Measurements from ENCODE around the gene DBNDD1.
"Not testable (repeated sequence)": the region's sequence is repeated elsewhere in the genome, so short reads cannot be mapped to it uniquely, and the experiment has no call there.

The DBNDD1 gene, protein sequence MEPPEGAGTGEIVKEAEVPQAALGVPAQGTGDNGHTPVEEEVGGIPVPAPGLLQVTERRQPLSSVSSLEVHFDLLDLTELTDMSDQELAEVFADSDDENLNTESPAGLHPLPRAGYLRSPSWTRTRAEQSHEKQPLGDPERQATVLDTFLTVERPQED
- total RNA-seq: 0.21 to 1.9 reads per million in 2 donors

DNA sequence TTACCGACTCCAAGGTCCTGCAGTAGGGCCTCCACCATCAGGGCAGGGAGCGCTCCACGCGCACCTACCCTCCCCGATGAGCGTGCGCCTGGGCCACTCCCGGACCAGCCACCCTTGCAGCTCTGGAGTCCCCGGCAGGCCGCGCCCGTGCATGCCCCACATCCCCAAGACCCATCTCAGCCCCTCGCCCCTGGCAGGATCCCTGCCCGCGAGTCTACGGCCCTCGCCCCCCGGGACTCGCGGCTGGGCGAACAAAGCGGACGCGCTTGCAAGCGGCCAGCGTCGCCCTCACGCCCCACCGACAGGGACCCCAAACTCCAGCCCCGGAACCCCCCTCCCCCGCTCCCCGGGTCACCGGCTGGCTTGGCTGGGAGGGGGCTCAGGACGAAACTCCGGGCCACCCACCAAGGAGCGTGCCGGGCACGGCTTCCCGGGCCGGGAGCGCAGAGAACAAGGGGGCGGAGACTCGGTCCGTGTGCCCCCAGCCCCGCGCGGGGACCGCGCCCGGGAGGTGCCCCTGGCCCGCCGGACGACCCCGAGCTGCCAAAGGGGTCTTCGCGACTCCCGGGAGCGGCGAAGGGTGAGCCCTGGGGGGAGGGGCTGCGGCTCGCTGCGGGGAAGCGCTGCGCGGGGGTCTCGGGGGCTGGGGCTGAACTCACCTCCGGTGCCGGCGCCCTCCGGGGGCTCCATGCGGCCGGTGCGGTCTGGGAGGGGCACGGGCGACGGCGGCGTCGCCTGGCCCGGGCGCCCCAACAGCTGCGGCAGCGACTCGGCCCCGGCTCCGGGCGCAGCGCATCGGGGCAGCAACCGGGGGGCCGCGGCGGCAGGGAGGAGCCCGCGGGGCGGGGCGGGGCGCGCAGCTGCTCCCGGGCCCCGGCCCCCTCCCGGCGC lies at the start of gene DBNDD1:
TSS of gene DBNDD1 (minus strand) at position 805 of the 891 bp plus-strand sequence. CDS start at position 690, 115 bp downstream.
- no peak for DNase-seq

DNA sequence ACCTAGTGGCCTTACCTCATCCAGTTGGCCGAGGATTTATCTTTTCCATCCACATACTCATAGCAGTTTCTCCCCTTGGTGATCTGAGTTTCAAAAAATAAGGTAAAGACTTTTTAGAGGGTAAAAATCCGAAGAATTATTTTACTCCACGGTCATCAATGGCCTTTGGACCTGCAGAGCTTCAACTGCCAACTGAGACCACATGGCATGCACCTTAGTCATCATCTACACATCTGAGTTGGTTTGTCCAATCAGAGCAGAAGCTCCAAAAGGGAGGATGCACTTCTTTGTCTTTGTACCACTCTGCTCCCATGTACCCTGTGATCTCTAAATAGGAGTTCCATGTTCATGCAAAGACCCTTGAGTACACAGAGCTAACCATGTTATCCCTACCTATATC lies 42.2 kb upstream of the DBNDD1 start:
- no peak for DNase-seq

DNA sequence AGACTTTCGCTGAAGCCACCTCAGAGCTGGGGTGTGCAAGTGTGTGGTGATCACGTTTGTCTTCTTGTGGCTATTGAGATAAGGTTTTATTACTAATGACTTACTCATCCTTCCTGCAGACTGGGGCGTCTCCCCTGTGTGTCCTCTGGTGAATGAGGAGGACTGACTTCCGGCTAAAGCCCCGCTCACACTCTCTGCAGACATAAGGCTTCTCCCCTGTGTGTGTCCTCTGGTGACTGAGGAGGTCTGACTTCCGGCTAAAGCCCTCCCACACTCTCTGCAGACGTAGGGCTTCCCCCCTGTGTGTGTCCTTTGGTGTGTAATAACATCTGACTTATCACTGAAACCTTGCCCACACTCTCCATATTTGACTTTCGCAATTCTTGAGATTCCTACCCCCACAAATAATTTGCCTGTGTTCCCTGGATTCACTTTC lies 38.5 kb upstream of the DBNDD1 start:
- no peak for DNase-seq

DNA sequence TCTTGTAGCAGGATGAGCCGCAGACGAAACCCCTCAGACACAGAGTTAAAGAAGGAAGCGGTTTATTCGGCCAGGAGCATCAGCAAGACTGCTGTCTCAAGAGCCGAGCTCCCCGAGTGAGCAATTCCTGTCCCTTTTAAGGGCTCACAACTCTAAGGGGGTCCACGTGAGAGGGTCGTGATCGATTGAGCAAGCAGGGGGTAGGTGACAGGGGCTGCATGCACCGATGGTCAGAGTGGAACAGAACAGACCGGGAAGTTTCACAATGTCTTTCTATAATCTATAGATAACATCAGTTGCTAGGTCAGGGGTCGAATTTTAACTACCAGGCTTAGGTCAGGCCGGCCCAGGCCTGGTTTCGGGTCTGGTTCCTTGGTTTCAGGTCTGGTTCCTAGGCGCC lies 37.3 kb upstream of the DBNDD1 start:
- not testable (repeated sequence) for DNase-seq

DNA sequence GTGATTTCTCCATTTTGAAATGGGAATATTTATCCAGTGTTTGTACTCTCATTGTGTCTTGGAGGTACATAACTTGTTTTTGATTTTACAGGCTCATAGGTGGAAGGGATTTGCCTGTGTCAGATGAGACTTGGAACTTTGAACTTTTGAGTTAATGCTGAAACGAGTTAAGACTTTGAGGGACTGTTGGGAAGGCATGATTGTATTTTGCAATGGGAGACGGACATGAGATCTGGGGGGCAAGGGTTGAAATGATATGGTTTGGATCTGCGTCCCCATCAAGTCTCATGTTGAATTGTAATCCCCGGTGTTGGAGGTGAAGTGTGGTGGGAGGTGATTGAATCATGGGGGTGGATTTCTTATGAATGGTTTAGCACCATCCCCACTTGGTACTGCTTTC lies 36.1 kb upstream of the DBNDD1 start:
- DNase-seq: no peak

DNA sequence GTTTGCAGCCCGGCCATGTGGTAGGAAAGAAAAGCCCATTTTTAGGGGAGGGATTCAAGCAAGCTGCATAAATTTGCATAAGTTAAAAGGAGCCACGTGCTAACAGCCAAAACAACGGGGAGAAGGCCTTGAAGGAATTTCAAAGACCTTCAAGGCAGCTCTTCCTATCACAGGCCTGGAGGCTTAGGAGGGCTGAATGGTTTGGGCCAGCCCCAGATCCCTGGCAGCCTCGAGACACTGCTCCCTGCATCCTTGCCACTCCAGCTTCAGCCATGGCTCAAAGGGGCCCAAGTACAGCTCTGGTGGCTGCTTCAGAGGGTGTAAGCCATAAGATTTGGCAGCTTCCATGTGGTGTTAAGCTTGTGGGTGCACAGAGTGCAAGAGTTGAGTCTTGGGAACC lies 35.3 kb upstream of the DBNDD1 start:
- DNase-seq: no peak

DNA sequence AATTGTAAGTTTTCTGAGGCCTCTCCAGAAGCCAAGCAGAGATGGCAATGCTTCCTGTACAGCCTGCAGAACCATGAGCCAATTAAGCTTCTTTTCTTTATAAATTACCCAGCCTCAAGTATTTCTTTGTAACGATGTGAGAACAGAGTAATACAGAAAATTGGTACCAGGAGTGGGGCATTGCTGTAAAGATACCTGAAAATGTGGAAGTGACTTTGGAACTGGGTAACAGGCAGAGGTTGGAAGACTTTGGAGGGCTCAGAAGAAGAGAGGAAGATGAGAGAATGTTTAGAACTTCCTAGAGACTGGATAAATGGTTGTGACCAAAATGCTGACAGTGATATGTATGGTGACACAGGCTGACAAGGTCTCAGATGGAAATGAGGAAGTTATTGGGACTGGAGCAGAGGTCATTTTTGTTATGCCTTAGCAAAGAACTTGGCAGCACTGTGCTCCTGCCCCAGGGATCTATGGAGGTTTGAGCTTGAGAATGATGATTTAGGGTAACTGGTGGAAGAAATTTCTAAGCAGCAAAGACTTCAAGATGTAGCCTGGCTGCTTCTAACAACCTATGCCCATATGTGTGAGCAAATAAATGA lies 34.7 kb upstream of the DBNDD1 start:
- no peak for DNase-seq

DNA sequence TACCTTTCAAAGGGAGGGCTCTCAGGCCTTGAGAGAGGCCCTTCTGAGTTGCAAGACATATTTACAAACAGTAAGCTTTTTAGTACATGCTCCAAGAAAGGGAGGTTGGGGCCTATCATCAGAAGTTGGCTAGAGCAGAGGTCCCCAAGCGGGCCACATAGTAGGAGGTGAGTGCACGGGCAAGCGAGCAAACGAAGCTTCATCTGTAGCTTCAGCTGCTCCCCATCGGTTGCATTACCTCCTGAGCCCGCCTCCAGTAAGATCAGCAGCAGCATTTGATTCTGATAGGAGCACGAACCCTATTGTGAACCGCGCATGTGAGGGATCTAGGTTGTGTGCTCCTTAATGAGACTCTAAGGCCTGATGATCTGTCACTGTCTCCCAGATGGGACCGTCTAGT lies 31.7 kb upstream of the DBNDD1 start:
- DNase-seq: no peak

DNA sequence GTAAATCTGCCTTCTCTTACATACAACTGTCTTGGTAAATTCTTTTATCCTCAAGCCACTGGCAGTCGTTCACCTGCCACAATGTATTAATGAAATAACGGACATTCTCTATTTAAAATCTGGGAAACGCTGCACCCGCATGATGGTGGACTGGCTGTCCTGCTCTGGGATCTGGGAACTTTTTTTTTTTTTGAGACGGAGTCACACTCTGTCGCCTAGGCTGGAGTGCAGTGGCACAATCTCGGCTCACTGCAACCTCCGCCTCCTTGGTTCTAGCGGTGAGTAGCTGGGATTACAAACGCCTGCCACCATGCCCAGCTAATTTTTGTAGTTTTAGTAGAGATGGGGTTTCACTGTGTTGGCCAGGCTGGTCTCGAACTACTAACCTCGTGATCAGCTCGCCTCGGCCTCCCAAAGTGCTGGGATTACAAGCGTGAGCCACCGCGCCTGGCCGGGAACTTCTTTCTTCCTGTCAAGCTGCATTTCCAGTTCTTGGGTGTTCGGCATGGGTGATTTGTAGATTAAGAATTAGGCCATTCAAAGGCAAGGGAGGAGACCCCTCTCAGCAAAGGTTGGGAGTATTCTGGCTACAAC lies 29.6 kb upstream of the DBNDD1 start:
- no peak for DNase-seq

DNA sequence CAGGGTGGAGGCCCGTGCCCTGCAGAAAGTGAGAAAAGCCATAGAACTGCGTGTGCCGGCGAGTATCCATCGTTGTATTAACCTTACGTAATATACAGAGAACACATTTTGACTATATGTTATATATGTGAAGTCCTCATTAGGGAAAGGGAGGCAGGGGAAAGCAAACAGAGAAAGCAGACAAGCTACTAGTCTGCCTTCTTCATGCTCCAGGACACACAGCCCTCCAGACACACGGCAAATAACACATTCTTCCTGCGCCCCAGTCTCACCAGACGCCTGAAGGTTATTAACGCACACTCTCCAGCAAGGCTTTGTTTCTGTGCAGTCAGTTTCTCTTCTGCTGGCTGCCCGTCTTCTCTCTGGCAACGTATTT lies 29.1 kb upstream of the DBNDD1 start:
- DNase-seq: no peak

DNA sequence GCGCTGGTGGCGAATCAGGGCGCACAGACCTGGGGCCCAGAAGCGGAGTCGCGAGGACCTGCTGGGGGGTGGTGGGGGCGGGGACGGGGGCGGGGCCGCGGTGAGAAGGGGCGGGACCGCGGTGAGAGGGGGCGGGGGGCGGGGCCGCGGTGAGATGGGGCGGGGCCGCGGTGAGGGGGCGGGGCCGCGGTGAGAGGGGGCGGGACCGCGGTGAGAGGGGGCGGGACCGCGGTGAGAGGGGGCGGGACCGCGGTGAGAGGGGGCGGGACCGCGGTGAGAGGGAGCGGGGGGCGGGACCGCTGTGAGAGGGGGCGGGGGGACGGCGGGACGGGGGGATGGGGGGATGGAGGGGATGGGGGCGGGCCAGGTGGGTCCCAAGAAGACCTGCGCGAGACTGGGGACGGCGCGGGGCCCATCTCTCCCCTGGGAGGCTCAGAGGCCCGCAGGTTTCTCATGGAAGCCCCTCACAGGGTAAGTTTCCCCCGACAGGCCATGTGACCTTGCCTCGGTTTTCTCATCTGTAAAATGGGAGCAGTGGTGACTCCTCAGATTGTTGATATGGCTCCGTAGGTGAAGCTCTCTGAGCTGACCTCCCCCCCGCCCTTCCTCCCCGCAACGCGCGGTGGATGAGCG lies 28.6 kb upstream of the DBNDD1 start:
- peak; percentile 18 for DNase-seq

DNA sequence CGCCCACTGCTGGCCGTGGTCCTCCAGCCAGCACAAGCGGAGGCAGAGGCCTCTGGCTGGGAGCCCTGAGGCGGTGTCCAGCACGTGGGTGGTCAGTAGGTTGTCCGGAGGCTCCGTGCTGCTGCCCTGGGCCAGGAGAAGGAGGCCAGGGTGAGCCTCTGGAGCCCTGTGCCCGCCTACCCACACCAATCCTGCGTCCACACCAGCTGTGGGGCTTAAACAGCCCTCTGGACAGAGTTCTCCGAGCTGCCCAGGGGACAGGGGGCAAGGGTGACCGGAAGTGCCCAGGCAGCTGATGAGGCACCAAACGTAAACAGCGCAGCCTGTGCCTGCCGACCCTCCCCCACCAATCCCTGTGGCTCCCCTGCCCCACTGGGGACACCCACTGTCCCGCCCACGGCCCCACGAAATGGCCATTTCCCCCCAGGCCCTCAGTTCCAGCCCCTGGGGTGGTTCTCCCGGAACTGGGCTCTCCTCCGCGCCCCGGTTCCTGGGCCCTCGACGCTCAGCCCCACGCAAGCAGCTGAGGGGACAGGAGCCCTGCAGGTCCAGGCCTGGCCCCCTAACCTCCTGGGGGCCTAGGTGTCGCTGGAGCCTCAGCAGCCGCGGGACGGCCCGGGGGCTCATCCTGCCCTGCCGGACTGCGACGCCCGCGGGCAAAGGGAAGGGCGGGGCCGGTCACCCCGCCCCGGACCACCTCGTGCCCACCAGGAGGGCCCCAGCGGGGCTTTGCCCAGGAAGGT lies 27.9 kb upstream of the DBNDD1 start:
- no peak for DNase-seq

DNA sequence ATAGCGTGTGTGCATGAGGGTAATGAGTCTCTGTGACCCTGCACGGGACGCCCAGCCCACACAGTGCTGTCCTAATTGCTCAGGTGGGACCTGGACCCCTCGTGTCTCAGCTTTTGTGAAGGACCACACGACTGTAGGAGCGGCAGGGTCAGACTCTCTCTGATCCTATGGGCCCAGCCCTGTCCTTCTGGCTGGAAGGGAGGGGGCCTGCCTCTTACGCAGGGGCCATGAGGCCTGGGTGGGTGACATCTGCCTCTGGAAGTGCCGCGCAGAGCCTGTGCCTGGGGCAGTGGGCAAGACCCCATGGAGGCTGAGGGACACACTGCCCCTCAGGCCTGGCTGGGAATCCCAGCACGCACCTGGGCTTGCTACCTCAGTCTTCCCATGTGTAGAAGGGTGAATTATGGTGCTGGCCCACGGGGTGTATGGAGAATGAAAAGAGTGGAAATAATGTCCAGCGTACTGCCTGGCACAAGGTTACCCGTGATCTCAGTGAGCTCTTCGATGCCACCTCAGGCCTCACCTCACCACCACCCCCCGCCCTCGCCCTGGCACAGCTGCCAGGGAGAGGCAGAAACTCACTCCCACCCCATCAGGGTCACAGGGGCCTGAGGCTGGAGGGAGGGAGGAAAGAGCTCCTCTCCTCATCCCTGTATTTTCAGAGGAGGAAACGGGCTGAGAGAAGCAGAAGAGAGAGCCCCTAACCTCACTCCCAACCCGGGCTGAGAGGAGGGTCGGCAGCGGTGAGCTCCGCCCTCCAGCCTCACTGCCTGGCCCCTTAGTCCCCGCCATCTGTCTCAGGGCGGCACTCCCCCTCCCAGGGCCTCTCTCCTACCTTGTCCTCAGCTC lies 27.1 kb upstream of the DBNDD1 start:
- DNase-seq: no peak

DNA sequence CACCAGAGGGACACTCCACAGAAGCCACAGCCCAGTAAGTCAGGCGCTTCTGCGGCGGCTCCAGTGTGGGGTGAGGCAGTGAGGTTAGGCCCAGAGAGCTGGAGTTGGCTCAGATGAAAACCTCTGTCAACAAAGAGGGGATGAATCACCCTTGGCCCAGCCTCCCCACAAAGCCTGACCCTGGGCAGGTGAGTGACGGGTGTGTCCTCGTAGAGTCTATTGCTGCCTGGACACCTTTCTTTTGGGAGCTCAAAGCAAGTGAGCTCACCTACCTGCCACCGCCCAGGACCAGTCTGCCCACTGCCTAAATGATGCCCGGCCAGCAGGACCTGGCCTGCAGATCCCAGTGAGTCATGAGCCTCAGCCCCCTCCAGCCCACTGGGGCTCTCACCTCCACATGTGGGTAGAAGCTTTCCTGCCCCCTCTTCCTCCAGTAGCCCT lies 24.9 kb upstream of the DBNDD1 start:
- no peak for DNase-seq

DNA sequence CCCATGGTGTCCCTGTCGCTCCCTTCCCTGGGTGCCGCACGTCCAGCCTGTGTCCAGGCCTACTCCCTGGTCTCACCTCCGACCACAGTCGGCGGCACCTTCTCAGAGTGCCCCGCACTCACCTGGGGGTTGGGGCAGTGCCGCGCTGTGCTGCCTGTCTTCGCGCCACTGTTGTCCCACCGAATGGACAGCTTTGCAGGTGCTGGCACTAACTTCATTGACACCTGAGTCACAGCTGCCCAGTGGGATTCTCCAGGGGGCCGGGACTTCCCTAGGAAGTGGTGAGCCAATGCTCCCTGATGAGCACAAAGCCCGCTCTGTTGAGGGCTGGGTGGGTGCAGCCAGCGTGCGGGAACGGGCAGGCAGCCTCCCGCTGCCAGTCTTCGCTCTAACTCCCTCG lies 24.3 kb upstream of the DBNDD1 start:
- no peak for DNase-seq

DNA sequence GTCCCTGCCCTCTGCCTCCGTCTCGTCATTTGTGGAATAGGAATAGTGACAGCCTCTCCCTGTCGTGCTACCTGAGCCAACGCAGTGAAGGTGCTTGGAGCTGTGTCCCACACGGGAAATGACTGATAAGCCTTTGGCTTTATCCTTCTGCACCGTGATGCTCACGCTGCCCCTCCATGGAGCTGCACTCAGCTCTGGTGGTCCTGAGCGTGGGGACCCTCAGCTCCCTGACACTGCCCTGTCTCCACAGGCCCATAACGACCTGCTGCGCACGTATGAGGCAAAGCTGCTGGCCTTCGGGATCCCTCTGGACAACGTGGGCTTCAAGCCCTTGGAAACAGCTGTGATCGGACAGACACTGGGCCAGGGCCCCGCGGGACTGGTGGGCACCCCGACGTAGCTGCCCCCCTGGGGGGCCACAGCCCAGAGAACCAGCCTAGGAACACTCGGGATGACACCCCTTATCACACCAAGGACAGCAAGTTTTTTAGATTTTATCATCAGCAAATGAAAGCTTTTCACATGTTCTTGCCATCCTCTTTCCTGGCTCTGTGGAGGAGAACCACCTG lies 23.8 kb upstream of the DBNDD1 start:
- DNase-seq: no peak

DNA sequence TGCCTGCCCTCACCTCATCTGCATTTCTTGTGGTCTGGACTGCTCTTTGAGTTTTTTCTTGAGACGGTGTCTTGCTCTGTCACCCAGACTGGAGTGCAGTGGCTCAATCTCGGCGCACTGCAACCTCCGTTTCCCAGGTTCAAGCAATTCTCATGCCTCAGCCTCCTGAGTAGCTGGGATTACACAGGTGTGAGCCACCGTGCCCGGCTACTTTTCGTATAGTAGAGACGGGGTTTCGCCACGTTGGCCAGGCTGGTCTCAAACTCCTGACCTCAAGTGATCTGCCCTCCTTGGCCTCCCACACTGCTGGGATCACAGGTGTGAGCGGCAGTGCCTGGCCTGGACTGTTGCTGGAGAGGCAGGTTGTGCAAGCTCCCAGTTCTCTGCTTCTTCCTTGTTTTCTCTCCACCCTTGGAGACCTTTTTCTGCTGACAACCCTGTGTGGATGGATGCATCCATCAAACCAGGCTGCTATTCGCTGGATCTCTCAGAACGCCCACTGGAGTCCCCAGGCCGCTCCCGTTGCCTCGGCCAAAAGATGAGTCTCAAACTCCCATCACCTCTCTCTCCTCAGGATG lies 22.7 kb upstream of the DBNDD1 start:
- DNase-seq: no peak

DNA sequence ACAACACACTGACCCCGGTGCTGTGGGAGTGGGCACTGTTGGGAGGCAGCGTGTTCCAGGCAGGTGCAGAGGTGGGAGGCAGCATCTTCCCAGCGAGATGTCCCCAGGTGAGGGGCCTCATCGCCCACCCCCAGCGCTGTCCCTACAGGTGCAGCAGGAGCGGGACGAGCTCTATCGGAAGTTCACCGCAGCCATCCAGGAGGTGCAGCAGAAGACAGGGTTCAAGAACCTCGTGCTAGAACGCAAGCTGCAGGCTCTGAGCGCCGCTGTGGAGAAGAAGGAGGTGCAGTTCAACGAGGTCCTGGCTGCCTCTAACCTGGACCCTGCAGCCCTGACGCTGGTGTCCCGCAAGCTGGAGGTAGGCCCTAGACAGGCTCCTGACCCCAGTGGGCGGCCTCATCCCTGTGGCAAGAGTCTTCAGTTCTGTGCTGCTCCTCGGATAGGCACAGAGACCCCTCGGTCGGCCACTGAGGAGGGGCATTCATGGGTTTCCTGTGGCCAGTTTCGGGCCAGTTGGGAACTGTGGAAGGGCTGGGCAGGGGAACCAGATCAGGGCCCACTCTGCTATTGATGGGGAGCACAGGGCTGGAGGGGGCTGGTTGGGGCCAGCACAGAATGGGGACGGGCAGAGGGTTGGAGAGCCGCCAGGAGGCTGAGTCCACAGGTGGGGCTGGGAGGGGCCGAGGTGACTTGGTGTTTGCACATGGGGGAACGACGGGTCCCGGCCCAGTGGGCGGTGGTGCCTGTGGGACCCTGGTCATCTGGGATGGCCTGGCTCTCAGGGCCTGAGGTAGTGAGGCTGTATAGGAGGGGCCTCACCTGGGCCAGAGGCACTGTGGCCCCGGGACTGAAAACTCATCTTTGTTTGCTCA lies 21.1 kb upstream of the DBNDD1 start:
- no peak for DNase-seq

DNA sequence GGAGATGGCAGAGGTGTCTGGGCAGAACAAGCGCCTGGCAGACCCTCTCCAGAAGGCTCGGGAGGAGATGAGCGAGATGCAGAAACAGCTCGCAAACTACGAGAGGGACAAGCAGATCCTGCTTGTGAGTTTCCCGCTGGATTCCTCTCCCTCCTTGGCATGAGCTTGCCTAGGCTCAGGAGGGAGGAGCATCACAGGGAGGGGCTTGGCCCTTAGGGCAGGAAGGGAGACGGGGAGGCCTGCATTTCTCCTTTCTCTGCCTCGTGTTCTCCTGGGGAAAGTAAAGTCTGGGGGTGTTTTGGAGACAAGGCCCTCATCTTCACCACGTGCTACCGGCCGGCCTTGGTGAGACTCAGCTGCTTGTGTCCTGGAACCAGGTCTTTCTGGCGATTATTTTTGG lies 18.0 kb upstream of the DBNDD1 start:
- DNase-seq: no peak

DNA sequence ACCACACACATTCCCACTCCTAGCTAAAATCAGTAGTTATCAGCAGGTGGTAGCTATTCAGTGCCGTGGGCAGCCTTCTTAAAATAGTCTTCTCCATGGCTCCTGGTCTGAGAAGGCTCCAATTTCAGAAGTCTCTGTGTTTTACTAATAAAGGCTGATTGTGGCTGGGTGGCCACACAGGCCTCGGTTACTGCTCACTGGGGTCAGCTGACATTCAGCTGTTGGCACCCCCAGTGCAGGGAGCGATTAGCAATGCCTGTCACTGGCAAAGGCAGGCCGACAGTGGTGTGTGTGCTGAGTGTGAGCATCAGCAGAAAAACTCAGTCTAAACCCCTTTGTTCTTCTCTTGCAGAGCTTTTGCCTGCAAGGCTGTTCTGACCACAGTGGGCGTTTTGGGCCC lies 16.6 kb upstream of the DBNDD1 start:
- no peak for DNase-seq
